HepG2 (cell line): ENCODE measurements around the gene NAP1L1. TPM values are rescaled to one million over a fixed set of nuclear protein-coding genes. Genes with fewer than 3 reads are reported as not detected.
A peak's percentile ranks its signal among the peaks of the same experiment; 100 is the strongest.

ENCODE experiments used
- AFF4 ChIP-seq: sonication (generic); formaldehyde crosslinking; IDR thresholded peaks from 2 replicates; pipeline ENCODE4 v1.4.0; 2020; ENCODE audit warnings: missing genetic modification reagents
- ARID3A ChIP-seq: IDR thresholded peaks from 2 replicates; pipeline ENCODE4 v1.6.1; 2012; ENCODE audit warnings: low read depth, low read length, improper control_type of control experiment
- BRF2 ChIP-seq: sonication (generic); formaldehyde crosslinking; IDR thresholded peaks from 2 replicates; pipeline ENCODE4 v1.8.1; 2022; ENCODE audit warnings: mild to moderate bottlenecking, missing genetic modification reagents
- CTCF ChIP-seq: sonication (generic); formaldehyde crosslinking; IDR thresholded peaks from 2 replicates; pipeline ENCODE4 v1.5.0; 2020; ENCODE audit warnings: mild to moderate bottlenecking, missing genetic modification reagents, moderate library complexity
- DMAP1 ChIP-seq: IDR thresholded peaks from 2 replicates; pipeline ENCODE4 v1.6.1; 2016
- FOXA3 ChIP-seq: IDR thresholded peaks from 2 replicates; pipeline ENCODE4 v1.6.1; 2016; ENCODE audit warnings: missing genetic modification reagents, missing compliant biosample characterization
- FOXC1 ChIP-seq: sonication (generic); formaldehyde crosslinking; IDR thresholded peaks from 2 replicates; pipeline ENCODE4 v1.8.0; 2022; ENCODE audit warnings: mild to moderate bottlenecking, missing genetic modification reagents, borderline replicate concordance
- FOXO1 ChIP-seq: sonication (generic); formaldehyde crosslinking; IDR thresholded peaks from 2 replicates; pipeline ENCODE4 v1.4.0; 2020; ENCODE audit warnings: missing genetic modification reagents
- HOXA7 ChIP-seq: sonication (generic); formaldehyde crosslinking; IDR thresholded peaks from 2 replicates; pipeline ENCODE4 v1.8.1; 2022; ENCODE audit warnings: mild to moderate bottlenecking, missing genetic modification reagents, moderate library complexity
- KAT8 ChIP-seq: IDR thresholded peaks from 2 replicates; pipeline ENCODE4 v1.6.1; 2016; ENCODE audit warnings: missing genetic modification reagents, missing compliant biosample characterization
- MBD4 ChIP-seq: IDR thresholded peaks from 2 replicates; pipeline ENCODE4 v1.6.1; 2012; ENCODE audit warnings: low read length, inconsistent platforms, borderline replicate concordance
- NR1H2 ChIP-seq: sonication (generic); formaldehyde crosslinking; IDR thresholded peaks from 2 replicates; pipeline ENCODE4 v1.8.1; 2022; ENCODE audit warnings: low read depth, missing genetic modification reagents, borderline replicate concordance
- POGZ ChIP-seq: sonication (generic); formaldehyde crosslinking; IDR thresholded peaks from 2 replicates; pipeline ENCODE4 v1.4.0; 2020; ENCODE audit warnings: mild to moderate bottlenecking, missing genetic modification reagents
- SP140L ChIP-seq: sonication (generic); formaldehyde crosslinking; IDR thresholded peaks from 2 replicates; pipeline ENCODE4 v1.4.0; 2020; ENCODE audit warnings: missing genetic modification reagents, borderline replicate concordance
- SPEN ChIP-seq: sonication (generic); formaldehyde crosslinking; IDR thresholded peaks from 2 replicates; pipeline ENCODE4 v1.5.1; 2020; ENCODE audit warnings: low read depth, mild to moderate bottlenecking, missing genetic modification reagents
- TARDBP ChIP-seq: sonication (generic); formaldehyde crosslinking; IDR thresholded peaks from 2 replicates; pipeline ENCODE4 v1.8.0; 2022; ENCODE audit warnings: mild to moderate bottlenecking, missing genetic modification reagents
- TBX3 ChIP-seq: fragments of 450-650 bp; IDR thresholded peaks from 2 replicates; pipeline ENCODE4 v1.6.1; 2017; ENCODE audit warnings: antibody characterized with exemption, mild to moderate bottlenecking, inconsistent platforms, borderline replicate concordance
- TIGD3 ChIP-seq: sonication (generic); formaldehyde crosslinking; IDR thresholded peaks from 2 replicates; pipeline ENCODE4 v1.5.1; 2020; ENCODE audit warnings: mild to moderate bottlenecking, missing genetic modification reagents, borderline replicate concordance
- ZFYVE20 ChIP-seq: sonication (generic); formaldehyde crosslinking; IDR thresholded peaks from 2 replicates; pipeline ENCODE4 v1.8.0; 2023; ENCODE audit warnings: low read depth, mild to moderate bottlenecking, moderate library complexity, missing genetic modification reagents, borderline replicate concordance
- ZNF326 ChIP-seq: sonication (generic); formaldehyde crosslinking; IDR thresholded peaks from 2 replicates; pipeline ENCODE4 v1.4.0; 2020; ENCODE audit warnings: missing genetic modification reagents, borderline replicate concordance
- ZNF674 ChIP-seq: sonication (generic); formaldehyde crosslinking; IDR thresholded peaks from 2 replicates; pipeline ENCODE4 v1.5.0; 2020; ENCODE audit warnings: low read depth, mild to moderate bottlenecking, missing genetic modification reagents
- ZNF782 ChIP-seq: sonication (generic); formaldehyde crosslinking; IDR thresholded peaks from 2 replicates; pipeline ENCODE4 v1.4.0; 2020; ENCODE audit warnings: missing genetic modification reagents, mild to moderate bottlenecking, borderline replicate concordance
- polyA plus RNA-seq, 8 experiments: library from polyadenylated mRNA; depleted of rRNA in 3 of 8; stranded (reverse) in 7 of 8; unstranded in 1 of 8; fragments of >200 nt; fragmentation: Illumina TruSeq in 4 of 8; extraction: Trizol in 4 of 8; gene quantifications; 2 replicates each; pipeline versions ENCODE4 v1.2.1 to v1.2.3, GENCODE V29; 2011 to 2016; ENCODE audit warnings: low read depth in 4 of 8, missing spikeins in 1 of 8, mixed read lengths in 1 of 8; ENCODE audit not compliant: insufficient read depth in 1 of 8
- total RNA-seq, 5 experiments: library from RNA; depleted of rRNA; stranded (reverse); fragments of >200 nt; fragmentation: Illumina TruSeq; extraction: Trizol; gene quantifications; 2 replicates each; pipeline ENCODE4 v1.2.3, GENCODE V29; 2016; ENCODE audit warnings: low read depth in 1 of 5

Gene NAP1L1
- total and polyA plus RNA-seq, 2 of the 13 experiments (the other 11 are each of a cell fraction or from before 2014, with no cell fraction given) = 207 to 309 TPM

GRCh38 chr12:76026643-76027063, 57.8 kb downstream of the NAP1L1 start (continued):
- TF ChIP-seq ZFYVE20 (CRISPR knock-in tag) (no peak), DMAP1 (CRISPR knock-in tag) (no peak), TARDBP (CRISPR knock-in tag) (no peak), CTCF (CRISPR knock-in tag) (no peak), NR1H2 (CRISPR knock-in tag) (no peak), FOXC1 (no peak), ARID3A (no peak), TBX3 (no peak), HOXA7 (no peak), ZNF674 (CRISPR knock-in tag) (no peak), MBD4 (peak; percentile 95), BRF2 (CRISPR knock-in tag) (no peak), AFF4 (CRISPR knock-in tag) (no peak), FOXA3 (peak; percentile 21; the same call in 1 of the 2 replicates), SPEN (no peak), ZNF326 (CRISPR knock-in tag) (no peak), FOXO1 (CRISPR knock-in tag) (peak; percentile 47), POGZ (no peak), KAT8 (CRISPR knock-in tag) (peak; percentile 4; the same call in 1 of the 2 replicates), SP140L (CRISPR knock-in tag) (no peak), TIGD3 (CRISPR knock-in tag) (no peak), ZNF782 (CRISPR knock-in tag) (no peak)
